ENCODE results near the gene AFF3.
"Not testable (repeated sequence)": the region's sequence is repeated elsewhere in the genome, so short reads cannot be mapped to it uniquely, and the experiment has no call there.

Gene AFF3

GRCh38 chr2:99938250-99938649 lies 204.1 kb downstream of the AFF3 start:
- no peak for DNase-seq (ENCODE audit: low read depth in 2 of 2, low spot score in 1 of 2)

DNA sequence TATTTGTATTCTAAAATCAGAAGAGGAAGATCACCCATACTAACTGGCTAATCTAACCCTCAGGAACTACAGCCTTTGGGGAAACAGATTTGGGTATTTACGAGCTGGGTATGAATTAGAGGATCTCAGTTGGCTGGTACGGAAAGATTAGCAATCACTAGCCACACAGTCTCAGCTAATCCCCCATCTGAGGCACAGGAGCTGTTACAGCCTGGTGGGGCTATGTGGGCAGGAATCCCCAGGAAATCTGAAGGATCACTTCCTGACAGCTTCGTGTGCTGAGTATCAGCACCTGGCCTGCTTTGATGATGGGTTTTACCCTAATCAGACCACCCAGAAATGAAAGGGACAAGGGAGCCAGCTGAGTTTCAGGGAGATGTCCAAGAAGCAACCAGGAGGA lies 206.3 kb downstream of the AFF3 start:
- DNase-seq (ENCODE audit: low read depth in 2 of 2, low spot score in 1 of 2), result no peak

- no peak for DNase-seq (ENCODE audit: low read depth in 2 of 2, low spot score in 1 of 2)
These were observed 206.7 kb downstream of the AFF3 start for GRCh38 chr2:99935662-99936061.

DNA sequence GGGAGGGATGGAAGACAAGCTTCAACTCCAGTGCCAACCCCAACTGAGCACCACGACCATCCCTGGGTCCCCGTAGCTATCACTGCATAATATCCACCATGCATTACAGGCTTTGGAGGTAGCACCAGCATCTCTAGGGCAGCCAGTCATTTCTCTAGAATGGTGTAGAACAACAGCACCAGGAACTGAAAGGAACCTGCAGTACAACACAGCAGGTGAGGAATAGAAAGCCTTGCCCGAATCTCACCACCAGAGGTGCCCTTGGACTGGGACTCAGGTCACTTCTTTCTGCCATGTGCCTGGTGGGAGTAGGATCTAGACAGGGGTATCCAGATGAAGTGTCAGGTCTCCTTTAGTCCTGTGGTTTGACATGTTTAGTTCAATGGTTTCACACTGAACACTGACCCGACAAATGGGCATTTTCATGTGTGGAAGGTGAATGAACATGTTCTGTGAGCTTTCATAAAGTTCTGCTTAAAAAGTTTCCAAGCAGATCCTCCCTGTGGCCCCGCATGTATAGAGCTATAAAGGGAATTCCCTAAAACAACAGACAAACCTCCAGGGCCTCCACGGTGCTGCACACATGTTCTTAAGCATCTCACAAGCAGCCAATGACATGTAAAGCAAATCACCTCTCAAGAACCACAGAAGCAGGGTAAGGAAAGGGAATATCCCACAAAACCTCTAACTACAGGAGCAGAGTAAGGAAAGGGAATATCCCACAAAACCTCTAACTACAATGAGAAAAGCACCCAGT lies 208.3 kb downstream of the AFF3 start:
- no peak for DNase-seq (ENCODE audit: low read depth in 2 of 2, low spot score in 1 of 2)

DNA sequence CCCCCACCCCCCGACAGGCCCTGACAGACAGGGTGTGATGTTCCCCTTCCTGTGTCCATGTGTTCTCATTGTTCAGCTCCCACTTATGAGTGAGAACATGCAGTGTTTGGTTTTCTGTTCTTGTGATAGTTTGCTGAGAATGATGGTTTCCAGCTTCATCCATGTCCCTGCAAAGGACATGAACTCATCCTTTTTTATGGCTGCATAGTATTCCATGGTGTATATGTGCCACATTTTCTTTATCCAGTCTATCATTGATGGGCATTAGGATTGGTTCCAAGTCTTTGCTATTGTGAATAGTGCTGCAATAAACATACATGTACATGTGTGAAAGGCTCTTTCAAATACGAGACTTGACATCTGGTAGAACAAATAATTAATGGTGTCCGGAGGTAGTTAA lies 208.9 kb downstream of the AFF3 start:
- not testable (repeated sequence) for DNase-seq (ENCODE audit: low read depth in 2 of 2, low spot score in 1 of 2)

GRCh38 chr2:99928470-99929053 lies 213.8 kb downstream of the AFF3 start:
- no peak for DNase-seq (ENCODE audit: low read depth in 2 of 2, low spot score in 1 of 2)

GRCh38 chr2:99927690-99928207 lies 214.6 kb downstream of the AFF3 start:
- not testable (repeated sequence) for DNase-seq (ENCODE audit: low read depth in 2 of 2, low spot score in 1 of 2)

DNA sequence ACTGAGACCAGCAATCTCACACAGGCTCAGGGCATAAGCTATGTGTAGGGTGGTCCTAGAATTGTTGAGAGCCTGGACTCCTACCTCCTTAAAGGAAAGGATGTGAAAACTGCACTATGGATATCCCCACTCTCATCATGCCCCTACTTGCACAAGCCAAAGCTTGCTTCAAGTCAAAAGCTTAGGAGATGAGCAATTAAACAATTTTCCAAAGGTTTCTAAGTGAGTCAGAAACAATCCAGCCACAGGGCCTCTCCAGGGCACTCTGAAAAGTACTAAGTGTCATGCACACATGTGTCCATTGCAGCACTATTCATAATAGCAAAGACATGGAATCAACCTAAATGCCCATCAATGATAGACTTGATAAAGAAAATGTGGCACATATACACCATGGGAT lies 215.4 kb downstream of the AFF3 start:
- DNase-seq (ENCODE audit: low read depth in 2 of 2, low spot score in 1 of 2), result no peak

DNA sequence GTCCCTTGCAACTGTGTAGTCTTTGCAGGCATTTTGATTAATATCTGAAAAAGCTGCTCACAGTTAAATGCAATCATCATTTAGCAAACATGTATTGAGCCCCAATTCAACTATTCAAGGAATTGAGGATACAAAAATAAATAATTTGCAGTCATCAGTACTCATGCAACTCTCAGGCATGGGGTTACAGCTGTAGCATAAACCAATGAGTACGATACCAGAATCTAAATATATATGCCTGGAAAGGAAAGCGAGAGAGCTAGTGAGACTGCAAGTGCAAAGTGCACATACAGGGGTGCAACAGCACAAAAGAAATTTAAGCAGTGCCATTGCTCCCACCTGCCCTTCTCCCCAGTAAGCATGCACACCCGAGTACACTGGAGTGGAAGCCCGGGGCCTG lies 216.4 kb downstream of the AFF3 start:
- no peak for DNase-seq (ENCODE audit: low read depth in 2 of 2, low spot score in 1 of 2)

GRCh38 chr2:99922664-99923063 lies 219.7 kb downstream of the AFF3 start:
- DNase-seq (ENCODE audit: low read depth in 2 of 2, low spot score in 1 of 2), result no peak

- DNase-seq (ENCODE audit: low read depth in 2 of 2, low spot score in 1 of 2), result no peak
These were observed 220.5 kb downstream of the AFF3 start for GRCh38 chr2:99921903-99922302.

- no peak for DNase-seq (ENCODE audit: low read depth in 2 of 2, low spot score in 1 of 2)
These were observed 224.0 kb downstream of the AFF3 start for GRCh38 chr2:99918389-99918788.

DNA sequence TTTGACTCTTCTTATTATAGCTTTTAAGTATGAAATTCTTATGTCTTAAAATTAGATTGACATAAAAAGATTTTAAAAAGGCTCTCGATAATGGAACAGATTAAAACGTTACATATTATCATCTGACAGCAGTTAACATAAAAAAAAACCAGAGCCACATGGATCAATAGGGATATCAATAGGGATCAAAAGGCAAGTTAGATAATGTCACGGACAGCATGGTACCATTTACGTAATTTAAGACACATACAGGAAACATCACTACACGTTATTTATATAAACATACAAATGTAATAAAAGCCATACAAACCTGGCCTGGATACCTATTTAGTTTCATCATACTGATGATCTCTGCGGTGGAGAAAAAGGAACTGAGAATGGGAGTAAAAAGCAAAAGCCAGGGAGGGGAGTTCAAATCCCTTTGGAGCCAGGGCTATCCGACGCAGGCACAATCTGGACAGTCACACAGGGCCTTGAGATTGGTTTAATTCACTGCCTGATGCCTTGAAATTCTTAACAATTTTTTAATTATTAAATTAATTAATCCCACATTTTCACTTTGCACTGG lies 227.2 kb downstream of the AFF3 start:
- no peak for DNase-seq (ENCODE audit: low read depth in 2 of 2, low spot score in 1 of 2)

- no peak for DNase-seq (ENCODE audit: low read depth in 2 of 2, low spot score in 1 of 2)
These were observed 230.7 kb downstream of the AFF3 start for GRCh38 chr2:99911736-99912135.

DNA sequence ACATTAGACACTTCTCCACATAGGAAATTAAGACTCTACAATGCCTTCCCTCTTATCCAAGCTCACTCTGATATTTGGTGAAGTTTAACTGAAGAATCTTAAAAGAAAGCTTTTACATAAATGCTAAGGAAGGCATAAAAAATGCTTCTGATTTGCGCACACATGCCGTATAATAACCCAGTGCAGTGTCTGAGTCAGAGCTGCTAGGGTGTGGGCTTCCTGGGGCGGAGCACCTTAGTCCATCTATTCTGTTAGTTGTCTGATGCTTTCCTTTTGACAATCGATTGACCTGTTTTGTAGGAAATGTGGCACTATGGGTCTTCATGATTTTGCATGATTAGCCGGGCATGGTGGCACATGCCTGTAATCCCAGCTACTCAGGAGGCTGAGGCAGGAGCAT lies 231.5 kb downstream of the AFF3 start:
- no peak for DNase-seq (ENCODE audit: low read depth in 2 of 2, low spot score in 1 of 2)

DNA sequence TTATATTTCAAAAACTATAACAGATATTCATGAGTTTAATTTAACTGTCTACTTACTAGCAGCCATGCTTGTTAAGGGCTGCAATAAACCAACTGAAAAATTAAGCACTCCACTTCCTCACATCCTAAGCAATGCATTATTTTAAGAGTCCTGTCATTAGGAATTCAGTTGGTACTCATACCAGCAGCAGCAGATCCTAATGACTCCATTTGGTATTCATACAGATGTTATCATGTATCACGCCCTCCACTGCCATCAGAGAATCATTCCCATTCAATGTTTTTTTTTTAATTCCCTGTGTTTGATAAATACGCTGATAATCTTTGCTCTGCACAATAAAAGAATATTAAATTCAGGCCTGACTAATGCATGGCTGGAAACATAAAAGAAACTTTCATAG lies 236.8 kb downstream of the AFF3 start:
- DNase-seq (ENCODE audit: low read depth in 2 of 2, low spot score in 1 of 2), result no peak

DNA sequence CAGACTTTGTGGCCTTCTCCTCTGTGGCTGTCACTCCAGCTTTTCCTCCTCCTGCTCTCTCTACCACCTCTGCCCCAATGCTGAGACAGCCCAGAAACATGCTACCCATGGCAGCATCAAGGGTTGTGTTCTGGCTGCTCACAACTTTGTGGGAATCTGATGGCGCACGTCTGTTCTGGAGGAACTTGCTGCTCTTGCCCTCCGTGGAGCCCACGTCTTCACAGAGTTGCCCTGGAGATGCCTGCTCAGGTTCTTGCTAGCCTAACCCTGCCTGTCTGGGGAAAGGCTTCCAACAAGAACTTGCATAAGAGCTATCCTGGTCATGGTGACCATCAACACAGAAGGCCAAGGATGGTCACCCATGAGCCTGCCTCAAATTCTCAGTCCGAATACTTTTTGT lies 237.4 kb downstream of the AFF3 start:
- DNase-seq (ENCODE audit: low read depth in 2 of 2, low spot score in 1 of 2), result no peak

GRCh38 chr2:99903981-99904380 lies 238.4 kb downstream of the AFF3 start:
- DNase-seq (ENCODE audit: low read depth in 2 of 2, low spot score in 1 of 2), result no peak

GRCh38 chr2:99900556-99900955 lies 241.8 kb downstream of the AFF3 start:
- DNase-seq (ENCODE audit: low read depth in 2 of 2, low spot score in 1 of 2), result no peak

DNA sequence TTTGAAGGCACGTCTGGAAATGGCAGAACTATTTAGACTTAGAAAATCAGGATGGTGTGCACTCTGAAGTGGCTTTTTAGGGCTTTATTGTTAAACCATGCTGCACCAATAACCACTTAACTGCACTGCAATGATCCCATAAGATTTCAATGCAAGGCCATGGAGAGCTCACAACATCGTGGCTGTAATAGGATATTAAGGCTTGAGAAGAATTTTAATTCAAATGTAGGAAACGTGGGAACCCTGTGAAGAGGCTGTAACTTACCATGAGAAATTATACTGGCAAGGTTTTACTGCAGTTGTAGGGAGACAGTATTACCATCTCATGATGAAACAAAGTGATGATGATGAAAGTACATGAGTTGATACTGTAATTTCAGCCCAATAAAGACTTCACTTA lies 242.5 kb downstream of the AFF3 start:
- DNase-seq (ENCODE audit: low read depth in 2 of 2, low spot score in 1 of 2), result no peak

DNA sequence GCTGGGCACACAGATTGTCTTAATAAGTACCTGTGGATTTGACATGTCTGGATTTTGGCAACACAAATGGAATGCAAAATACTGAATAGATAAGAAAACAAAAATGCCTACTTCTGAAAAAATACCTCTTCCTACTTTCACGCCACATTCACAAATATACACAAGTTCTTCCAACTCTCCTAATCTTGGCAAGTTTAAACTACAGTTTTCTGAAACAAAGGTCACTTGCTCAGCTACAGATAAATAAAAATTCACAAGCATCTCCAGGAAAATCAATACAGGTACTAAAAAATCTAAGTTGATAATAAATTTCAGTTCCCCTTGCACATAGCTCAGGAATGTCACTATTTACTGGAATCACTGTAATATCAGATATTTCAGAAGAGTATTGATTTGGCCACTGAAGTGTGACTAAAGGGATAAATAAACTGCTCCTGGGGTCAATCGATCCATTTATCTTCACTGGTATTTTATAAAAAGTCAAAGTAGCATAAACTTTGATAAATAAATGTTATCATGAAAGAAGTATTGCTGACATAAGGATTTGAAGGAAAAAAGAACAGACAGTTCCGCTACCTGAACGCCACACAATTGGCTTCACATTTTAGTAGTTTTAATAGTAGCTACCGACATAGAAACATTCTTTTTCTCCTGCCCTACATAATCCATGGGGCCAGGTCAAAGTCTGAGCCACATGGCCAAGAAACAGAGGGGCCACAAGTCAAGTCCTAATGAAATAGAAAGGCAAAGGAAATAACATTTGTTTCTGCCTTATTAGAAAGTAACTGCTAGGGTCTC lies 243.1 kb downstream of the AFF3 start:
- no peak for DNase-seq (ENCODE audit: low read depth in 2 of 2, low spot score in 1 of 2)

Measured in stimulated activated CD8-positive, alpha-beta memory T cell treated with anti-CD3 and anti-CD28 coated beads, Interleukin-4, amount 100 ng/mL, for 1 hour (primary cell).